ELF-1 (cell line): ENCODE data around the gene C1orf105.
"Not testable (repeated sequence)": the region's sequence is repeated elsewhere in the genome, so short reads cannot be mapped to it uniquely, and the experiment has no call there.

Source experiments
- DNase-seq: peaks from one replicate; pipeline ENCODE4 v3.0.0-alpha.2; 2016; ENCODE audit warnings: low read depth, low spot score

The C1orf105 gene

DNA sequence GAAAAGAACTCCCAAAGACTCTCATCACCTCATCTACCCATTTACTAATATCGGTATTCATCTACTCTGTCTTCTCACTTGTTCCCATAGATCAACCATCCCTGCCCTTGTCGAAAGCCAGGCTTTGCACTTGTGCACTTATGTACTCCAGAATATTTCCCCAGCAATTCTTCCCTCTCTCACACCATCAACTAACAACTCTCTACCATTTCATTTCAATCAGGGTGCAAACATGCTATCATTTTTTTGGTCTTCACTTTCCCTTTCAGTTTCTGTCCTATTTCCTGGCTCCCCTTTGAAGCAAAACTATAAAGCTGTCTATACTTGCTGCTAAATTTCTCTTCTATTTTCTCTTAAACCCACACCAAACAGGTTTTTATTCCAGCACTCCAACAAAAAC lies 6.7 kb downstream of the C1orf105 start:
- no peak for DNase-seq

DNA sequence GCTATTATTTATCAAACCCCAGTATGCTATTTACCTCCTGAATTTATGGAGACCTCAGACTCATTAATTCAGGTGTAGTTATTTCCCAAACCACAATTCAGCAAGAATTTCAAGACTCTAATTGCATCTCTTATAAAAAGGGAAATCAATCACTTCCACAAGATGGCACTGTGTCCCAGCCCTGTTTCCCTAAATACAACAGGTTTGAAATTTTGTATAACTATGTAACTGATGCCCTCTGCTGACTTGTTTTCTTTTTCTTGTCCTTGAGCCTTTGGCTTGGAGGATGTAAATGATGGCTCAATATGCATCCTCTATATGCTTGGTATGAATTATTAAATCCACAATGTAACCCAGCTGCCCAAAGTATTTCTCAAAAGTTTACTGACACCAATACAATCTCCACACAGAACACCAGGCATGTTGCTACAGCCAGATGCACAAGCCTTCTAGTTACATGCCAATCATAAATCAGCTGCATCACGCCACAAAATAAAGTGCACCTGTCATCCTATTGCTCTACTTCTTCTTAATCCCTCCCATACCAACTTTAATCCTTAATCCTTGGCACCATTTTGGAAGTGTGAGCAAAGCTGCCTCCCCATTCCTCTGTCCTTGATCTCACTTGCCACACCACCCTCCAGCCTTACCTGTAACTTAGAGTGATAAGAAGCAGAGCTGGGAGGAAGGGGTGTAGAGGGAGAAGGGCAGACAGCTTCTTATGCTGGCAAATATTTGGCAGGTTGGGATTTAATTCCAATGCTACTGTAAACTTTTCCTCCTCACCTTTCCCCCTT lies 9.0 kb downstream of the C1orf105 start:
- DNase-seq: no peak

DNA sequence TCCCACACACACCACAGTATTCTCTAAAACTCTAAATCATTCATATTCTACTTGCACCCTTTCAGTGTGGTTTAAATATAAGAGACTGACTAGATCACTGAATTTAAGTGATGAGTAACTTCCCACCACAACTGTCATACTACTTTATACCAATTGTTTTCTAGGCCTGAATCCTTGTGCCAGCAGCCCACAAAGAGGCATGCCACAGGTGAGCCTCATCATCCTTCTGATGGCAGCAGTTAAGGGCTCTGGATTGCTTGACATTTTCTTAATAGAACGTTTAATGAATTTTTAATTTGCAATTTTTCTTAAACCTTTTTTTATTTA lies 9.6 kb downstream of the C1orf105 start:
- DNase-seq: no peak

DNA sequence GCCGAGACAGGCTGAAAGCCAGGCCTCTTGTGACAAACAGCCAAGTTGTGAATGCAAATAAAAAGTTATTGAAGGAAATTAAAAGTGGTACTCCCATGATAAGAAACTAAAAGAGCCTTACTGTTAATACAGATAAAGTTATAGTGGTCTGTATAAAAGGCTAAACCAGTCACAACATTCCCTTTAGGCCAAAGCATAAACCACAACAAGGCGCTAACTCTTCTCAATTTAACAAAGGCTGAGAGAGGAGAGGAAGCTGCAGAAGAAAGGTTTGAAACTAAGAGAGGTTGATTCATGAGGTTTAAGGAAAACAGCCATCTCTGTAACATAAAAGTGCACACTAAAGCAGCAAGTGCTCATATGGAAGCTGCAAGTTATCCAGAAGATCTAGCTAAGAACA lies 10.7 kb downstream of the C1orf105 start:
- DNase-seq: no peak

DNA sequence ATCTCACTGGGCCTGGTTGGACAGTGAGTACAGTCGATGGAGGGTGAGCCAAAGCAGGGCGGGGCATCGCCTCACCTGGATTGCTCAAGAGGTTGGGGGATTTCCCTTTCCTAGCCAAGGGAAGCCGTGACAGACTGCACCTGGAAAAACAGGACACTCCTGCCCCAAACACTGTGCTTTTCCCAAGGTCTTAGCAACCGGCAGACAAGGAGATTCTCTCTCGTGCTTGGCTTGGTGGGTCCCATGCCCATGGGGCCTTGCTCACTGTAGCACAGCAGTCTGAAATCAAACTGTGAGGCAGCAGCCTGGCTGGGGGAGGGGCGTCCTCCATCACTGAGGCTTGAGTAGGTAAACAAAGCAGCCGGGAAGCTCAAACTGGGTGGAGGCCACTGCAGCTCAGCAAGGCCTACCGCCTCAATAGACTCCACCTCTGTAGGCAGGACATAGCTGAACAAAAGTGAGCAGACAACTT lies 11.3 kb downstream of the C1orf105 start:
- DNase-seq: peak; percentile 74

DNA sequence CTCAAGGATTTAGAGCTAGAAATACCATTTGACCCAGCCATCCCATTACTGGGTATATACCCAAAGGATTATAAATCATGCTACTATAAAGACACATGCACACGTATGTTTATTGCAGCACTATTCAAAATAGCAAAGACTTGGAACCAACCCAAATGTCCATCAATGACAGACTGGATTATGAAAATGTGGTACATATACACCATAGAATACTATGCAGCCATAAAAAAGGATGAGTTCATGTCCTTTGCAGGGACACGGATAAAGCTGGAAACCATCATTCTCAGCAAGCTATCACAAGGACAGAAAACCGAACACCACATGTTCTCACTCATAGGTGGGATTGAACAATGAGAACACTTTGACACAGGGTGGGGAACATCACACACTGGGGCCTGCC lies 16.7 kb downstream of the C1orf105 start:
- DNase-seq: not testable (repeated sequence)

DNA sequence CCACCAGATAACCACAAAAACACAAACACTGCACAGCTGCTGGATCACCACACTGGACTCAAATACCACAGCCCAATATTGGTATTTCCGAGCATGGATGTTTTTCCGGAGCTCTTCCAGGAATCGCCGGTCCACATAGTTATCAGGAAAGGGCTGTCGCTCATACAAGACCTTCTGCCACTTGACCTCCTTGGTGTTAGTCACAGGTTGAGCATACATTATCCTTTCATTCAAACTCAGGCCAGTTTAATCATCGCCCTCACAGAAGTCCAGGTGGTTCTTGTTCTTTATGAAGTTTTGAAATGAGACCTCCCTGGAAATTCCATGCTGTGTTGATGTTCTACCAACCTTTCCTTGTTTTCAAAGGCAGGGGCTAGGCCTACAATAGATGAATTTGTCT lies 21.9 kb downstream of the C1orf105 start:
- DNase-seq: no peak

DNA sequence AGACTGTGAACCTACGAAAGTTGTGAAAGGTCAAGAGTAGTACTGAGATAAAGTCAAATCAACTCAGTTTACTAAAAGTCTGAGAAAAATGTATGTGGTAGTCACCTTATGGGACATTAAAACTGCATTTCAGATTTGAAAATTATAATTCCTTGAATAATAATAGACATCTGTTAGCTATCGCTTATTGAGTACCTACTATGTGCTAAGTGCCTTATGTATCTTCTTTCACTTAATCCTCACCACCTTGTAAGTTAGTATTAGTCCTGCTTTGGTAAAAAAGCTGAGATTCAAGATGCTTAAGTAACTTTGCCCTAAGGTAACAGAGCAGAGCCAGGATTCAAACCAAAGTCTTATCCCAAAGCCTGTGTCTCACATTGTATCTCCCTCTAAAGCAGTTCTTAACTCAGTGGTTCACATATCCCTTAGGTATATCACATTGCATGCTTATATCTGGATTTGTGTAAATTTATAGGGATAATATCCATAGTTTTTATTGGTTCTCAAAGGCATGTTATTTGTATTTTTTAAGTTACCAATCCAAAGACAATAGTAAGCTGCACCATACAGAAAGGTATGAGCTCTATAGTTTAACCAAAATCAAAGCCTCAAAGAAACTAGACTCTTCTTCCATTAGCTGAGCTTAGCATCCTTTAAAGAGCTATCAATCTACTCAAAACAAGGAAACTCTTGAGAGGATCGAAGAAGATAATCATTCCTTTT lies 22.5 kb downstream of the C1orf105 start:
- DNase-seq: no peak

DNA sequence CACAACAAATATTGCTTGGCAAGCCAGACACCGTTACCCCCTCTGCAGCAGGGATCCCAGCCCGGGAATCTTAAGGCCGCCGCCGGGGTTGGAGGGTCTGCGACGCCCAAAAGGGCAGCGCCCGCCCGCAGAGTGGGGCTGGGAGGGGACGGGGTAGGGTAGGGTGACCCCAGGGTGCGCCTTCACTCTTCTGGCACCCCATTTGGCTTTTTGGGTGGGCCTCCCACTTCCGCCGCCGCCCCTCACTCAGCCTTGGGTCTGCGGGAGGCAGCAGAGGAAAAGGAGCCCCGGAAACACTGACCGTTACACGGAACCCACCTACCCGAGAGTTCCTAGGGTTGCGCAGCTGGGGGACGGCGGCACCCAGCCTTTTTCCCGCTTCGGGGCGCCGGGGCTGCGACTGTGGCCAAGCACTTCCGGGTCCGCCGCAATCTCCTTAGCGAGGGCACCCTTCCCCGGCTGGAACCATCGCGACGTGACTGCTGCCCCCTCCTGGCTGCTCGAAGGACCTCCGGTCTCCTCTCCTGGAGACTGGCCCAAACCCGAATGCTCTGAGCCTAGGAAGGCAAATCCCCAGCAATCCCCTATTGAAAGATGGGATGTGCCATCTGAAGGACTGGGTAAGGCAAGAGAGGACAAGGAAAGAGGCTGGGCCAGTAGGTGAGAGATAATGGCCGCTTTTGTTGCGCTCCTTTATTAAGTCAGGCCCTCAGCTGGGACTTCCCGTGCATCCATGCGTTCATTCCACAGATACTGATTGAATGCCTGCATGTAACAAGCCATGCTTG lies 23.4 kb downstream of the C1orf105 start, which contains the start of gene PIGC:
Gene PIGC, minus strand, starts transcription at position 404 of the 788 bp plus-strand sequence. CDS start 1,447 bp downstream, outside the sequence.
- DNase-seq: peak; percentile 93

DNA sequence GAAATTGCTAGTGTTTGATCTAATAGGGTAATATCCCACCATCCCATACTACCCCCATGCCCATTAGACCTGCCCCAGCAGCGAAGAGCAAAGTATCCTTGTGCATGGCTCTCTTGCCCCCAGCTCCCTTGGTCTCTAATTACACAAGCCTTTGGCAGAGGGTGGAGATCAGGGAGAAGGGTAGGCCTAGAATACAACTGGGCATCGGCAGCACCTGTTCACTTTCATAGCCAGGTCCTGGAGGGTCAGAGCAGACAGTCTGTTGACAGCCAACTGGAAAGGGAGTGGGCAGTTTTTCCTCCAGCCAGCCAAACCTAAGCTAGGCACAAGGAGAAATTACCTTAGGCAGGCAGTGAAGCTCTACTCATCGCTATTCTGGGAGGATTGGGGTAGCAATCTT lies 26.1 kb downstream of the C1orf105 start:
- DNase-seq: no peak

DNA sequence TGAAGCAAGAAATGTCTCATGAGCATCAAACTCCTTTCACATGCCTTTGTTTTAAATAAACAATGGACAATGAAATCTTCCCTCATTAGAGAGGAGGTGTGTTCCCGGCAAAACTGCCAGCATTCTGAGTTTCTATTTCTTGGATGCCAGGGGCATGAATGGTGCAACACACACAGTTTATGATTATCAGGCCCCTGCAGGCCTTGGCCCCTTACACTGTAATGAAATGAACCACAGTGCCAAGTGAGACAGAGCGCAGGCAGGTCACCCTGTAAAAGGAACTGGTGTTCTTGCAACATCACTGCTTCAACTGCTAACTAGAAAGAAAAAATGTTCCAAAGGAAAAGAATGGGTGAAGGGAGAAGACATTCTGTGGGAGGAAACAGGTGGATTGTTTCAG lies 27.2 kb downstream of the C1orf105 start:
- DNase-seq: no peak

DNA sequence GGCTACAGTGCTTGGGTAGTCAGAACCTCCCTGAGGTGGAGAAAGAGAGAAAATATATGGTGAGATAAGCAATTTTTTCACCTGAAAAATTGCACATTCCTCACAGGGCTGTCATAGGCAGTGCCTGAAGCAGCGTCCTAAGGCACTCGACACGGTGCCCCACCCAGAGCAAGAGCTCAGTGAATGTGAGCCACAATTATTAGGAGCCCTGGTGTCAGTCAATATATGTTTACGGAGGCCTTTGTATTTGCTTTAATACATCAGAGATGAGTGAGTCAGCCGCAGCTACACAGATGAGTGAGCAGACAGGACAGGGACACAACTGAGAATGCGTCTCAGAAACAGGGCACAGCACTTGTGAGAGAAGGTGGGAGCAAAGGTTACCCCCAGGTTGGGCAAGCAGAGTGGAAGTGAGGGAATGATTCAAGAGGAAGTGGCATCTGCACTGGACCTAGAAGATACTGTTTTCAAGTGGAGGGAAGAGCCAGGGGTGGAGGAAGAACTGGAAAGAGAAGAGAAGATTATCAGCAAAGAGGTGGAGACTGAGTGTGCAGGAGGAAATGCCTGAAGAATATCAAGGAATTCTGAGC lies 28.6 kb downstream of the C1orf105 start:
- DNase-seq: no peak

DNA sequence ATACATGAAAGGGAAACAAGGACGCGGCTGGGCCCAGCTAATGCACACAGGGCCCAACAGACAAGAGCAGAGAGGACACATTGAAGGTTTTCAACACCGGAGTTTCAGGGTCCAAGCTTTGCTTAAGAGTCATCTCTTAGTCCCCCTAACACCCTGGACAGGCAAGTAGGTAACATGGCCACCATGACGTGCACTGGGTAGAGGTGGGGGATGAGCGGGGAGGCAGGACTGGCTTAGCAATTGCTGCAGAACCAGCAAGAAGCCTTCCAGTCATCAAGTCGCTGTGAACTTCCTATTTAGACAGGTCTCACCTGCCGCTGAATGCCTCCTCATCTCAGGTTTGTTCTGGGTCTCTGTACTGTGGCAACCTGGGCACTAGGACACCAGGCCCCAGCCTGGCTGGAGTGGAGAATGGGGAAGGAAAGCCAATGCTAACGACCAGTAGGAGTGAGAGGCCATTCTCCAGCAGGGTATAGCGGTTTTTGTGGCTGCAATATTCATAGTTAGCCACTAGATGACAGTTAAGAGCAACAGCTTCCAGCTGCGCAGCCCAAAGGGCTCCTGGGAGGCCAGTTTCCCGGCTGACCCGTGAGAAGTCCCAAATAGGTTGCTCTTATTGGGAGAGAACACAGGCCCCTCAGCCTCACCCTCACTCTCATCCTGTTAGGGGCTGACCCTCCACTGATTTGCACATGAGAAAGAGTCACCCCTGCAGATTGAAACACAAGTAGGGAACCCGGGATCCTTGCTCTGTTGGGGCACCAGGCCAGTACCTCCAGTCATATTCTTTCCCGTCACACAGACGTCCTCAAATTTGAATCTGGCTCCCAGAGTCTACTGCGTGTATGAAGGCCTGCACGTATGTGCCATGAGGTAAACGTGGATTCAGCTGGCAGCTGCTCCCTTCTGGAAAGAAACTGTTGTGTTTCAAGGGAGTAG lies 29.4 kb downstream of the C1orf105 start:
- DNase-seq: peak; percentile 79

DNA sequence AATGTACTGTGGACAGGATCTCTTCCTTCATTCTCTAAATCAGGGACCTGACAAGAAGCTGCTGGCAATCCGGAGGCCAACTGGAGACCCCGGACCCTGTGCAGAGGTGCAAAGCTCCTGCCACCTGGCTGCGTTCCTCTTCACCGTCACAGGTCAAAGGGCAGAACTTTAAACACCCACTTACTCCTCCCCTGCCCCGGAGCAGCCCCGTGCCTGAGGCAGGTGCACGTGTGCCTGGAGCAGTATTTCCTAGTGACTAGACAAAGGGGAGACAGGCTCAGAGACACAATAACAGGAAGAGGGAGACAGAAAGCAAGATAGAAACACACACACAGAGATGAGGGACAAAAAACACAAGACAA lies 30.0 kb downstream of the C1orf105 start:
- peak; percentile 74 for DNase-seq

DNA sequence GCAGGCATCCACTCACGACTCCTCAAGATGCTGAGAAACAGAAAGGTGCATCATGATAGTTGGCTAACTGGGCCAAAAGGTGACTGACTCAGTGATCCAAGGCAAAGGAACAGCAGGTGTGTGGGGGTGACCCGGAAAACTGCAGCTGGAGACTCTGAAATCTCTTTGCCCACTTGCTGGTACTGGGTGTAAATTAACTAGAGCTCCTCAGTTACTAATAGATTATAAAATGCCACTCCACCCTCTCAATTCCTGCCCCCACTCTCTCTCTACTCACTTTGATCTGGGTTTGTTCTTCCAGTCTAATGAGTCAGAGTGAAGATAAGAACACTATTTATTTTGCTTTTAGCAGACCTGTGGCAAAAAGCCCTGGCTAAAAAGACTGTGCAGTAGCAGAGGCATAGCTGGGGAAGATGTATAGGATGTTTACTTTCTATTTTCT lies 30.5 kb downstream of the C1orf105 start:
- no peak for DNase-seq

DNA sequence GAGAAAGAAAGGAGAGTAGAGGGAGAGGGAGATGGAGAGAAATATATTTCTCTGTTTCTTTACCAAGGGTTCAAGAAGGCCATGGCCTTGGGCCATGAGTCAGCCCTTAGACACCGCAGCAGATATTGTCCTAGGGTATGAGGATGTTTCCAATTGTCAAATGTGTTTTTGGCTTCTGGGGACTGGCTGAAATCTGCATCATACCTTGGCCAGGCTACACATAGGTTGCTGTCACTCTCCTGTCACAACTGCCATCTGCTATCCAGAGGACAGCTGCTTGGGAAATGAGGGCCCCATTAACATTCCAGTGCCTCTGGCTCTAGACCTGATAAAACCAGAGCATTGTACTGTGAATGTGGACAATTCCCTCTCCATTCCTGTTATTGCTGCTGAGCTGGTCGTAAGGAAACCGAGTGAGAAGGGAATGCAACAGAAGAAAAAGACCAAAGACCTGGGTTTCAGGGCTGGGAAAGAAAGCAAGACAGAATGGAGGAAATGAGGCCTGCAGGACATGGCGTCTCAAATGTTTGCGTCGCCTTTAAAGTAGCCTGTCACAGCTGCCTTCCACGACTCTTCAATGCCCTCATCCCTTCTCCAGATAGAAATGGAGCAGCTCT lies 32.2 kb downstream of the C1orf105 start:
- DNase-seq: peak; percentile 78

DNA sequence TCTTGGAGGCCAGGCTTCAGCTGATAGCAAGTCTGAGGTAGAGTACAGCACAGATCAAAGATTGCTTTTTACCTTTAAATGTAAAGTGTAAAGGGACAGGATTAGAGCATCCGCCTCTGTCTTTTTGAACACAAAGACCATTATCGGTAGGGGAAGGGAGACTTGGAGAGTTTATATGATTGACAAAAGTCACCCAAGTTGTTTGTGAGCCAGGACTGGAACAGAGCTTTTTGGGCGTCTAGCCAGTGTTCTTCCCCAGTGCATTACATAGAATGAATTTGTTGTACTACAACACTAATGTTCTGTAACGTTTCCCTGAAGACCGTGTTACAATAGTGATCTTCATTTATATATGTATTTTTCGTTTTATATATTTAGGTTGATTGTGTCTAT lies 32.7 kb downstream of the C1orf105 start:
- no peak for DNase-seq

DNA sequence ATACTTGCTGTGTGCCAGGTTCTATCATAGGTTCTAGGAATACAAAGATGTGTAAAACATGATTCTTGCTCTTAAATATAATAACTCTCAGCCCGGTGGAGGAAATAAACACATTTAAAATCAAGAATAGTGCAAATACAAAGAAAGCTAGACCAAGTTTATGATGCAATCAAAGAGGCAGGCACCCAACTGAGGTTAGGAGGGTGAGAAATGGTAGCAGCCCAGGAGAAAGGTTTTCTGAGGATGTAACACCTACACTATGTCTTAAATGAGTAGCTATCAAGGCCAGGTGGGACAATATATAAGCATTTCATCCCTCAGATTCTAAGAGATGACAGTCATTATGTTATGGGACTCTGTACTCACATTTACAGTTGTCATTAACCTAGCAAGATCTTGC lies 33.1 kb downstream of the C1orf105 start:
- DNase-seq: no peak

DNA sequence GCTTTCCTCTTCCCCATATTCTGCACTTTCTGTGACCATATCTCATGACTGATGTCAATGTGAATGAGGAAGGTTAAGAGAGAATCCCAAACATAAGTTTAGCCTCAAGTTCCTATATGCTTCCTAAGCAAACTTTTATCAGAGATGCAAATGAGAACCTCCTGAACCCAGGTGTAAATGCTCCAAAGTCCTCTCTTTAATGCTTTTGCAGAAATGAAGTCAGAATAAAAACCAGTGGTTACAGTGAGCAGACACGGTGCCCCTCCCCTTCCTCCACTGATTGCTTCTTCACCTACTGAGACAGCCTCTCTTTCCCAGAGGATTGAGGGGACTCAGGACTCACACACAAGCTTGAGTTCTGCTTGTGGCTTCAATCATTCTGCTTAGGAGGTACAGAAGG lies 35.0 kb downstream of the C1orf105 start:
- DNase-seq: no peak

DNA sequence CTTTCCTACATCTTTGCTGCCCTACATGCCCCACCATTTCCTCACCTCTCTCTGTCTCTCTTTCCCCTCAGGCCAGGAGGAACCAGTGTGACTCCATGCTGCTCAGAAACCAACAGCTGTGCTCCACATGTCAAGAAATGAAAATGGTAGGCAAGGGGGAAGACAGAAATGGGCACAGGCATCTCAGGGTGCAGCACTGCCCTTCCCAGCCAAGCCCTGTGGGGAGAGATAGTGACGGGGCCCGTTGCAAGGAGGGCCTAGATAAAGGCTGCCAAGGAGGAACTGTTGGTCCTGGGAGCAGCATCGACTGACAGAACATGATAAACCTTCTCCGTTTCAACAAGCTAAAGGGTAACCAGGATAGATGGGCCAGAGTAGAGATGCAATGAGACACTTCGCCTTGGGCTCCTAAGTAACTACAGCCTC lies 35.9 kb downstream of the C1orf105 start:
- no peak for DNase-seq
